Liver (tissue), 9 donors: Measurements from ENCODE around the gene CLPSL1. TPM values are rescaled to one million over a fixed set of nuclear protein-coding genes. Genes with fewer than 3 reads are reported as not detected.

Experiments used
- DNase-seq: peaks from one replicate; pipeline ENCODE4 v3.0.0-alpha.2; 2017; ENCODE audit warnings: low spot score
- H3K27ac ChIP-seq, 2 donors: one replicate each; pipeline ENCODE4 v1.7.0; 2013; ENCODE audit warnings: inconsistent platforms in 2 of 2, low read length in 2 of 2, control low read depth in 1 of 2, low read depth in 1 of 2, mild to moderate bottlenecking in 1 of 2
- H3K27me3 ChIP-seq, 4 donors: one replicate each; pipeline versions ENCODE4 v1.6.1 to v1.7.0; 2013; ENCODE audit warnings: low read length in 3 of 4, inconsistent platforms in 1 of 4, mild to moderate bottlenecking in 1 of 4, moderate library complexity in 1 of 4; ENCODE audit not compliant: control insufficient read depth in 4 of 4, insufficient read depth in 4 of 4
- H3K36me3 ChIP-seq, 4 donors: one replicate each; pipeline versions ENCODE4 v1.6.1 to v1.7.0; 2013; ENCODE audit warnings: low read length in 3 of 4, mild to moderate bottlenecking in 3 of 4, low read depth in 1 of 4, moderate library complexity in 1 of 4; ENCODE audit not compliant: control insufficient read depth in 4 of 4, insufficient read depth in 3 of 4
- H3K4me1 ChIP-seq, 4 donors: one replicate each; pipeline versions ENCODE4 v1.6.1 to v1.7.0; 2013; ENCODE audit warnings: low read length in 3 of 4, mild to moderate bottlenecking in 3 of 4, moderate library complexity in 1 of 4; ENCODE audit not compliant: control insufficient read depth in 4 of 4, insufficient read depth in 4 of 4
- H3K4me3 ChIP-seq, 3 donors: one replicate each; pipeline versions ENCODE4 v1.6.1 to v1.7.0; 2013; ENCODE audit warnings: low read length in 3 of 3, control low read depth in 1 of 3, low read depth in 1 of 3, mild to moderate bottlenecking in 1 of 3
- H3K9ac ChIP-seq, 2 donors: one replicate each; pipeline ENCODE4 v1.7.0; 2013; ENCODE audit warnings: low read length in 2 of 2, mild to moderate bottlenecking in 2 of 2, moderate library complexity in 2 of 2, control low read depth in 1 of 2, low read depth in 1 of 2
- H3K9me3 ChIP-seq, 4 donors: one replicate each; pipeline versions ENCODE4 v1.6.1 to v1.7.0; 2013; ENCODE audit warnings: low read length in 3 of 4; ENCODE audit not compliant: control insufficient read depth in 4 of 4
- CTCF ChIP-seq: fragments of 150-350 bp; IDR thresholded peaks from 2 replicates; pipeline ENCODE4 v1.5.1; 2017; ENCODE audit warnings: improper control_type of control experiment, low read depth, low read length; ENCODE audit not compliant: missing input control
- EGR1 ChIP-seq, 2 donors: IDR thresholded peaks; 2 replicates each; pipeline ENCODE4 v1.6.1; 2016 to 2018; ENCODE audit warnings: antibody characterized with exemption in 2 of 2, low read depth in 2 of 2
- FOXA1 ChIP-seq: IDR thresholded peaks from 2 replicates; pipeline ENCODE4 v1.6.1; 2016; ENCODE audit warnings: antibody characterized with exemption
- FOXA2 ChIP-seq: IDR thresholded peaks from 2 replicates; pipeline ENCODE4 v1.6.1; 2016; ENCODE audit warnings: antibody characterized with exemption
- GABPA ChIP-seq, 2 donors: IDR thresholded peaks in 1 of 2; conservative IDR thresholded peaks in 1 of 2; 2 replicates each; pipeline ENCODE4 v1.6.1; 2016; ENCODE audit warnings: antibody characterized with exemption in 2 of 2, mild to moderate bottlenecking in 1 of 2, moderate library complexity in 1 of 2
- HNF4A ChIP-seq, 2 donors: conservative IDR thresholded peaks; 2 replicates each; pipeline ENCODE4 v1.6.1; 2016; ENCODE audit warnings: antibody characterized with exemption in 2 of 2, mild to moderate bottlenecking in 2 of 2
- HNF4G ChIP-seq: IDR thresholded peaks from 2 replicates; pipeline ENCODE4 v1.6.1; 2016; ENCODE audit warnings: antibody characterized with exemption
- JUND ChIP-seq, 2 donors: IDR thresholded peaks; 2 replicates each; pipeline ENCODE4 v1.6.1; 2016; ENCODE audit warnings: antibody characterized with exemption in 2 of 2
- MAX ChIP-seq: IDR thresholded peaks from 2 replicates; pipeline ENCODE4 v1.6.1; 2016; ENCODE audit warnings: antibody characterized with exemption
- NR2F2 ChIP-seq: IDR thresholded peaks from 2 replicates; pipeline ENCODE4 v1.6.1; 2016; ENCODE audit warnings: antibody characterized with exemption
- RAD21 ChIP-seq, 2 donors: IDR thresholded peaks; 2 replicates each; pipeline ENCODE4 v1.6.1; 2016; ENCODE audit warnings: antibody characterized with exemption in 2 of 2, mild to moderate bottlenecking in 2 of 2
- RXRA ChIP-seq, 2 donors: IDR thresholded peaks; 2 replicates each; pipeline ENCODE4 v1.6.1; 2017 to 2018; ENCODE audit warnings: antibody characterized with exemption in 2 of 2, mild to moderate bottlenecking in 1 of 2
- TAF1 ChIP-seq: conservative IDR thresholded peaks from 2 replicates; pipeline ENCODE4 v1.6.1; 2016; ENCODE audit warnings: antibody characterized with exemption, mild to moderate bottlenecking
- YY1 ChIP-seq: IDR thresholded peaks from 2 replicates; pipeline ENCODE4 v1.6.1; 2016; ENCODE audit warnings: antibody characterized with exemption, mild to moderate bottlenecking
- WGBS: extraction: QIAGEN DNeasy Blood & Tissue Kit; methylation state at CpG from one replicate; pipeline ENCODE4 v1.1.7; 2013; 5-methylcytosine and 5-hydroxymethylcytosine counted together
- polyA plus RNA-seq, 2 donors: library from polyadenylated mRNA; stranded (reverse) in 1 of 2; unstranded in 1 of 2; fragments of 200-250 nt in 1 of 2; fragments of >200 nt in 1 of 2; fragmentation: Nextera tagmentation in 1 of 2; extraction: Ambion mirVana in 1 of 2; gene quantifications; one replicate each; pipeline versions ENCODE4 v1.2.1 to v1.2.3, GENCODE V29; 2013 to 2015
- total RNA-seq, 2 donors: library from RNA; depleted of rRNA; stranded (reverse); fragments of >200 nt; gene quantifications; one replicate each; pipeline ENCODE4 v1.2.3, GENCODE V29; 2014
- TF ChIP-seq, protein P1 (sequence below): IDR thresholded peaks from 2 replicates; pipeline ENCODE4 v1.6.1; 2016; ENCODE audit warnings: antibody characterized with exemption, mild to moderate bottlenecking
- donor health status: healthy.
- donor health status: healthy.
- donor health status: healthy.
- donor health status: healthy.
- donor health status: healthy.

Gene CLPSL1
- total and polyA plus RNA-seq, 4 donors: not detected

DNA sequence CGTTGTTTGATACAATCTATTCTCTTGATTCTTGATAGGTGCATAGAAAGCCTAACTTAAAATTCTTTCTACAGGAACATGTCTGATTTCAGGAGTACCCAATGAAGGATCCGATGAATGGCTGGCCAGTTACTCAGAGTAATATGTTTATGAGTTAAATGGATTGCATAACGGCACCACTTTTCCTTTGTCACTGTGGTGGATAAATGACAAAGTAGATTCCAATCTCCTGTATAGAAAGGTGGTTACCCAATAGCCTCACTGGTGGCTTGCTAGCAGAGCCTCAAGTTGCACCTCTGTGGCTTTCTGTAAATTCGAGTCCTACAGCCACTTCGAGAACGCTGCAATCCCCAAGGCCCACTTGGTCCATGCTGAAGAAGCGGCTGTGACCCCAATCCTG, 52.7 kb downstream of the CLPSL1 start:
- Histone ChIP-seq H3K9me3 (no peaks in the 10 kb centered on the region), H3K27me3 (no peaks in the 10 kb centered on the region), H3K4me1 (peaks cover 5 to 11% (median 7%) of the 10 kb centered on the region in 4 donors), H3K4me3 (no peak overlapping the region), H3K27ac (no peak overlapping the region), H3K9ac (no peak overlapping the region), H3K36me3 (peaks cover 0 to 14% (median 6%) of the 10 kb centered on the region in 4 donors)
- 91% methylated on average over 7 of the region's 7 CpGs for WGBS
- no peak for DNase-seq
- TF ChIP-seq RXRA (IDR thresholded peaks at IDR 0.05): no peak
- no peak for TF ChIP-seq CTCF
- TF ChIP-seq, protein P1, sequence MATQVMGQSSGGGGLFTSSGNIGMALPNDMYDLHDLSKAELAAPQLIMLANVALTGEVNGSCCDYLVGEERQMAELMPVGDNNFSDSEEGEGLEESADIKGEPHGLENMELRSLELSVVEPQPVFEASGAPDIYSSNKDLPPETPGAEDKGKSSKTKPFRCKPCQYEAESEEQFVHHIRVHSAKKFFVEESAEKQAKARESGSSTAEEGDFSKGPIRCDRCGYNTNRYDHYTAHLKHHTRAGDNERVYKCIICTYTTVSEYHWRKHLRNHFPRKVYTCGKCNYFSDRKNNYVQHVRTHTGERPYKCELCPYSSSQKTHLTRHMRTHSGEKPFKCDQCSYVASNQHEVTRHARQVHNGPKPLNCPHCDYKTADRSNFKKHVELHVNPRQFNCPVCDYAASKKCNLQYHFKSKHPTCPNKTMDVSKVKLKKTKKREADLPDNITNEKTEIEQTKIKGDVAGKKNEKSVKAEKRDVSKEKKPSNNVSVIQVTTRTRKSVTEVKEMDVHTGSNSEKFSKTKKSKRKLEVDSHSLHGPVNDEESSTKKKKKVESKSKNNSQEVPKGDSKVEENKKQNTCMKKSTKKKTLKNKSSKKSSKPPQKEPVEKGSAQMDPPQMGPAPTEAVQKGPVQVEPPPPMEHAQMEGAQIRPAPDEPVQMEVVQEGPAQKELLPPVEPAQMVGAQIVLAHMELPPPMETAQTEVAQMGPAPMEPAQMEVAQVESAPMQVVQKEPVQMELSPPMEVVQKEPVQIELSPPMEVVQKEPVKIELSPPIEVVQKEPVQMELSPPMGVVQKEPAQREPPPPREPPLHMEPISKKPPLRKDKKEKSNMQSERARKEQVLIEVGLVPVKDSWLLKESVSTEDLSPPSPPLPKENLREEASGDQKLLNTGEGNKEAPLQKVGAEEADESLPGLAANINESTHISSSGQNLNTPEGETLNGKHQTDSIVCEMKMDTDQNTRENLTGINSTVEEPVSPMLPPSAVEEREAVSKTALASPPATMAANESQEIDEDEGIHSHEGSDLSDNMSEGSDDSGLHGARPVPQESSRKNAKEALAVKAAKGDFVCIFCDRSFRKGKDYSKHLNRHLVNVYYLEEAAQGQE: no peak
- no peak for TF ChIP-seq HNF4G
- TF ChIP-seq TAF1: no peak
- no peak for TF ChIP-seq HNF4A (conservative IDR thresholded peaks at IDR 0.05)
- no peak for TF ChIP-seq MAX
- TF ChIP-seq EGR1 (IDR thresholded peaks at IDR 0.05; ENCODE audit: low read depth in 2 of 2): no peak
- TF ChIP-seq YY1: no peak
- no peak for TF ChIP-seq GABPA (IDR thresholded peaks at IDR 0.05 in 1 of 2, conservative IDR thresholded peaks at IDR 0.05 in 1 of 2)
- TF ChIP-seq JUND (IDR thresholded peaks at IDR 0.05): no peak
- TF ChIP-seq RAD21 (IDR thresholded peaks at IDR 0.05): no peak
- TF ChIP-seq NR2F2: no peak
- no peak for TF ChIP-seq FOXA1
- TF ChIP-seq FOXA2: no peak

Other genes with a start within 250 kb of the CLPSL1 start
- gene FKBP5, start 92.1 kb upstream of the CLPSL1 start, total RNA-seq: 100 to 1,000 TPM in 1 of 2 donors, 10 to 100 TPM in 1; 10.3 to 132 TPM
- 10 to 100 TPM; 61.7 to 65.8 TPM for gene FKBP5, start 92.1 kb upstream of the CLPSL1 start, polyA plus RNA-seq
- gene ARMC12, start 44.0 kb upstream of the CLPSL1 start, total RNA-seq: under 1 TPM in 1 of 2 donors, not detected in 1; 0.42 TPM
- gene ARMC12, start 44.0 kb upstream of the CLPSL1 start, polyA plus RNA-seq: under 1 TPM; 0.43 to 0.64 TPM
- not detected for gene CLPSL2, start 4.4 kb upstream of the CLPSL1 start, total RNA-seq
- gene CLPSL2, start 4.4 kb upstream of the CLPSL1 start, polyA plus RNA-seq: not detected
- gene CLPS, start 16.3 kb downstream of the CLPSL1 start, total RNA-seq: not detected
- gene CLPS, start 16.3 kb downstream of the CLPSL1 start, polyA plus RNA-seq: not detected
- gene LHFPL5, start 24.3 kb downstream of the CLPSL1 start, total RNA-seq: not detected
- gene LHFPL5, start 24.3 kb downstream of the CLPSL1 start, polyA plus RNA-seq: not detected
- gene SRPK1, start 140.1 kb downstream of the CLPSL1 start, total RNA-seq: 10 to 100 TPM; 38.7 to 41.2 TPM
- gene SRPK1, start 140.1 kb downstream of the CLPSL1 start, polyA plus RNA-seq: 10 to 100 TPM; 11.9 to 27.2 TPM
- under 1 TPM; 0.09 to 0.33 TPM for gene SLC26A8, start 243.6 kb downstream of the CLPSL1 start, total RNA-seq
- gene SLC26A8, start 243.6 kb downstream of the CLPSL1 start, polyA plus RNA-seq: under 1 TPM; 0.03 to 0.26 TPM
- gene MAPK14, start 246.8 kb downstream of the CLPSL1 start, total RNA-seq: 10 to 100 TPM; 51.0 to 82.7 TPM
- 10 to 100 TPM; 16.9 to 20.9 TPM for gene MAPK14, start 246.8 kb downstream of the CLPSL1 start, polyA plus RNA-seq